Adrenal gland (tissue), 12 donors: ENCODE measurements around the gene YKT6. TPM values are rescaled to one million over a fixed set of nuclear protein-coding genes. Genes with fewer than 3 reads are reported as not detected.
A peak's percentile ranks its signal among the peaks of the same experiment; 100 is the strongest.
"Not testable (repeated sequence)": the region's sequence is repeated elsewhere in the genome, so short reads cannot be mapped to it uniquely, and the experiment has no call there.

Experiments used
- DNase-seq, 7 donors: peaks; one replicate each; pipeline ENCODE4 v3.0.0-alpha.2; 2019 to 2020
- H3K27ac ChIP-seq, 5 donors: fragments of 200-600 bp; sonication (generic) in 4 of 5; 1 replicate in 3 of 5; 2 replicates in 2 of 5; pipeline versions ENCODE4 v1.5.1 to v1.8.0; 2016 to 2020; ENCODE audit warnings: mild to moderate bottlenecking in 1 of 5
- H3K27me3 ChIP-seq: fragments of 200-600 bp; 2 replicates; pipeline ENCODE4 v1.8.0; 2021
- H3K36me3 ChIP-seq, 2 donors: fragments of 200-600 bp; replicated peaks in 1 of 2; 1 replicate in 1 of 2; 2 replicates in 1 of 2; pipeline versions ENCODE4 v1.5.1 to v1.8.0; 2018 to 2022
- H3K4me1 ChIP-seq, 2 donors: fragments of 200-600 bp; replicated peaks in 1 of 2; 1 replicate in 1 of 2; 2 replicates in 1 of 2; pipeline versions ENCODE4 v1.5.1 to v1.8.0; 2018 to 2021
- H3K4me3 ChIP-seq, 4 donors: fragments of 200-600 bp; sonication (generic) in 3 of 4; one replicate each; pipeline ENCODE4 v1.5.1; 2016 to 2018
- H3K9me3 ChIP-seq, 3 donors: fragments of 200-600 bp; sonication (generic) in 1 of 3; replicated peaks in 1 of 3; 1 replicate in 2 of 3; 2 replicates in 1 of 3; pipeline versions ENCODE4 v1.5.1 to v1.8.0; 2016 to 2021
- POLR2A ChIP-seq, 2 donors: fragments of 450-650 bp; IDR thresholded peaks; one replicate each; pipeline ENCODE4 v1.6.1; 2017; ENCODE audit warnings: antibody characterized with exemption in 2 of 2, mild to moderate bottlenecking in 2 of 2, moderate library complexity in 1 of 2
- WGBS, 4 donors: extraction: QIAGEN DNeasy Blood & Tissue Kit in 2 of 4; methylation state at CpG; one replicate each; pipeline versions ENCODE4 v1.1.5 to v1.1.7; 2013 to 2017; 5-methylcytosine and 5-hydroxymethylcytosine counted together
- intact Hi-C, 2 donors: fragments of 100-400 bp; cut with DNase I; formaldehyde crosslinking; loops; one replicate each; pipeline versions ENCODE4 v1.14.1 to v1.15.0; 2022 to 2023
- polyA plus RNA-seq, 3 donors: library from polyadenylated mRNA; stranded (reverse); fragments of 200-250 nt in 2 of 3; fragments of 350-450 nt in 1 of 3; fragmentation: Illumina TruSeq in 1 of 3; extraction: RNeasy Lipid Tissue Mini Kit (QIAGEN cat#74804) in 1 of 3; gene quantifications; one replicate each; pipeline ENCODE4 v1.2.3, GENCODE V29; 2013 to 2014
- total RNA-seq, 9 donors: library from RNA; depleted of rRNA in 4 of 9; stranded (reverse); fragments of >200 nt in 4 of 9; fragments of 120-200 nt in 1 of 9; fragmentation: NEBNext Ultra II Directional in 1 of 9; extraction: Animal tissue kit (Norgen Biotek cat#: 25700) in 1 of 9; gene quantifications; one replicate each; pipeline versions ENCODE4 v1.1.0 to v1.2.4, GENCODE V29; 2013 to 2023
- TF ChIP-seq, protein P1 (sequence below), 6 experiments: fragments of 450-650 bp in 4 of 6; fragments of 200-600 bp in 2 of 6; sonication (generic) in 1 of 6; IDR thresholded peaks; 1 replicate in 5 of 6; 2 replicates in 1 of 6; pipeline versions ENCODE4 v1.5.1 to v1.8.0; 2016 to 2021; ENCODE audit warnings: antibody characterized with exemption in 6 of 6, mild to moderate bottlenecking in 2 of 6, moderate library complexity in 1 of 6
- donor health status: healthy with polysubstance abuse.
- donor health status: Bipolar disorder and iron deficiency.
- donor health status: DM: yes; HTN: yes; CAD: no.
- donor health status: DM: no; HTN: no; CAD: no.
- donor health status: DM: no; HTN: no; CAD: no.
- donor health status: DM: yes; HTN: yes; CAD: no.

The YKT6 gene
- total and polyA plus RNA-seq, 12 donors, result 32.8 to 94.7 (median 53.8) TPM

DNA sequence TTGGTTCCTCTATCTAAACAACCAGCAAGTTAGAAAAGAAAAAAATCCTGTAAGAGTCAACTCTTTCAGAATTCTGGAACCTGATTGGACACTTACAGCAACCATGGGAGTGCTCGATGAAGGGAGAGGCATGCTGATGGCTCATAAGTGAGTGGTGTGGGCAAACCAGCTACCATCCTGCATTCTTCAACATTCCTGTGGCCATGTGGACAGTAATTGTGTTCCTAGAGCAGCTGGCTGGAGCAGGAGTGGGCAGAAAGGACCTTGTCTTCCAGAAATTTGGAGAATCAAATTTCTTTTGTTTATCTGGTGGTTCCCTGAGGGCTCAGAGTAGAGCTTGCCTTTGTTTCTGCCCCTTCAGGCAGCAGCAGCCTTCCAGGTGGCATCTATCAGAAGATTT is 37.2 kb upstream of the YKT6 start:
- H3K4me3 ChIP-seq, result no peak overlapping the region
- no peaks in the 10 kb centered on the region for H3K9me3 ChIP-seq
- no peak for DNase-seq
- no peaks in the 10 kb centered on the region for H3K4me1 ChIP-seq
- intact Hi-C loops, result no loop called here
- no peaks in the 10 kb centered on the region for H3K36me3 ChIP-seq
- no peak overlapping the region for H3K27ac ChIP-seq
- TF ChIP-seq, protein P1, sequence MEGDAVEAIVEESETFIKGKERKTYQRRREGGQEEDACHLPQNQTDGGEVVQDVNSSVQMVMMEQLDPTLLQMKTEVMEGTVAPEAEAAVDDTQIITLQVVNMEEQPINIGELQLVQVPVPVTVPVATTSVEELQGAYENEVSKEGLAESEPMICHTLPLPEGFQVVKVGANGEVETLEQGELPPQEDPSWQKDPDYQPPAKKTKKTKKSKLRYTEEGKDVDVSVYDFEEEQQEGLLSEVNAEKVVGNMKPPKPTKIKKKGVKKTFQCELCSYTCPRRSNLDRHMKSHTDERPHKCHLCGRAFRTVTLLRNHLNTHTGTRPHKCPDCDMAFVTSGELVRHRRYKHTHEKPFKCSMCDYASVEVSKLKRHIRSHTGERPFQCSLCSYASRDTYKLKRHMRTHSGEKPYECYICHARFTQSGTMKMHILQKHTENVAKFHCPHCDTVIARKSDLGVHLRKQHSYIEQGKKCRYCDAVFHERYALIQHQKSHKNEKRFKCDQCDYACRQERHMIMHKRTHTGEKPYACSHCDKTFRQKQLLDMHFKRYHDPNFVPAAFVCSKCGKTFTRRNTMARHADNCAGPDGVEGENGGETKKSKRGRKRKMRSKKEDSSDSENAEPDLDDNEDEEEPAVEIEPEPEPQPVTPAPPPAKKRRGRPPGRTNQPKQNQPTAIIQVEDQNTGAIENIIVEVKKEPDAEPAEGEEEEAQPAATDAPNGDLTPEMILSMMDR (IDR thresholded peaks at IDR 0.05), result no peak
- no peak for TF ChIP-seq POLR2A (IDR thresholded peaks at IDR 0.05)
- H3K27me3 ChIP-seq, result no peaks in the 10 kb centered on the region
- WGBS, 4 donors, result 40 to 88% (median 57%) methylated on average over 1 of the region's 1 CpG

DNA sequence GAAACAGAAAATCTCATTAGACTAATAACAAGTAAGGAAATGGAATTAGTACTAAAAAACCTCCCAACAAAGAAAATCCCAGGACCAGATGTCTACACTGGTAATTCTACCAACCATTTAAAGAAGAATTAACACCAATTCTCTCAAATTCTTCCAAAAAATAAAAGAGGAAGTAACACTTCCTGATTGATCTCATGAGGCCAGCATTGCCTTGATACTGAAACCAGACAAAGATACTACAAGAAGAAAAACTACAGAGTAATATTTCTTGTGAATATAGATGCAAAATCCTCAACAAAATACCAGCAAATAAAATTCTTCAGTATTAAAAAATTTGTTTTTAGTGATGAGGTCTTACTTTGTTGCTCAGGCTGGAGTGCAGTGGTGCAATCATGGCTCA is 32.9 kb upstream of the YKT6 start:
- TF ChIP-seq, protein P1 (IDR thresholded peaks at IDR 0.05), result no peak
- TF ChIP-seq POLR2A (IDR thresholded peaks at IDR 0.05), result no peak
- H3K4me3 ChIP-seq, result no peak overlapping the region

DNA sequence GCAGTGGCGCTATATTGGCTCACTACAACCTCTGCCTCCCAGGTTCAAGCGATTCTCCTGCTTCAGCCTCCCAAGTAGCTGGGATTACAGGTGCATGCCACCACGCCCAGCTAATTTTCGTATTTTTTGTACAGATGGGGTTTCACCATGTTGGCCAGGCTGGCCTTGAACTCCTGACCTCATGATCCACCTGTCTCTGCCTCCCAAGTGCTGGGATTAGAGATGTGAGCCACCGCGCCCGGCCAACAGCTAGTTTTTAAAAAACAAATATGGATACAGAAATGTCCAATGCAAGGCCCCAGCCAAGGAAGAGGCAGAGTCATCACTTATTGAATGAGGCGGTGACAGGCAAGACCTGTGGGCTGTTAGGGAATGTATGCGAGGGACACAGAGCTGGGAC is 28.9 kb upstream of the YKT6 start:
- peak in 1 of 7 donors; percentile 12 for DNase-seq
- intact Hi-C loops, result not testable (repeated sequence)

More for the DNA sequence above, 32.9 kb upstream of the YKT6 start:
- intact Hi-C loops, result no loop called here
- Histone ChIP-seq H3K27me3 (no peaks in the 10 kb centered on the region), H3K4me1 (no peaks in the 10 kb centered on the region), H3K36me3 (no peaks in the 10 kb centered on the region), H3K27ac (no peak overlapping the region), H3K9me3 (no peaks in the 10 kb centered on the region)
- DNase-seq, result no peak

DNA sequence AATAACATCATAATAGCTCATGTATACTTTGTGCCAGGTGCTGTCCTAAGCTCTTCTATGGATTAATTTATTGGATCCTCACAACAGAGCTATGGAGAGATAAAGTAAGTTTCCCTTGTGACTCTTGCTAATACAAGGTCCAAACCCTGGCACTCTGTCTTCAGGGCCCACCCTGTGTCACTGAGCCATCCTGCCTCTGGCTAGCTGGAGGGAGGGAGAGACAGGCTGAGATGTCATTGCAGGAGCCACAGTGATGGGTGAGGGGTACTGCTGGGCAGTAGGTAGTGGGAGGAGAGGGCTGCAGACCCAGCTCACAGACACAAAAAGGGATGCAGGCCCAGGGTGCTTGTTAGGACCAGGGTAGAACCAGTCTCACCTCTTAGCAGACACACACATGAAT is 28.4 kb upstream of the YKT6 start:
- no peaks in the 10 kb centered on the region for H3K27me3 ChIP-seq
- DNase-seq, result no peak
- no peaks in the 10 kb centered on the region for H3K36me3 ChIP-seq
- intact Hi-C loops, result no loop called here
- no peaks in the 10 kb centered on the region for H3K9me3 ChIP-seq
- TF ChIP-seq, protein P1 (IDR thresholded peaks at IDR 0.05), result no peak
- TF ChIP-seq POLR2A (IDR thresholded peaks at IDR 0.05), result no peak
- H3K4me1 ChIP-seq, result no peaks in the 10 kb centered on the region
- no peak overlapping the region for H3K4me3 ChIP-seq
- H3K27ac ChIP-seq, result no peak overlapping the region

More for the DNA sequence above, 28.9 kb upstream of the YKT6 start:
- not testable (repeated sequence) for H3K36me3 ChIP-seq, H3K27ac ChIP-seq, H3K27me3 ChIP-seq, H3K4me1 ChIP-seq, H3K9me3 ChIP-seq, H3K4me3 ChIP-seq
- 91 to 96% (median 92%) methylated on average over 9 of the region's 9 CpGs for WGBS, 4 donors

DNA sequence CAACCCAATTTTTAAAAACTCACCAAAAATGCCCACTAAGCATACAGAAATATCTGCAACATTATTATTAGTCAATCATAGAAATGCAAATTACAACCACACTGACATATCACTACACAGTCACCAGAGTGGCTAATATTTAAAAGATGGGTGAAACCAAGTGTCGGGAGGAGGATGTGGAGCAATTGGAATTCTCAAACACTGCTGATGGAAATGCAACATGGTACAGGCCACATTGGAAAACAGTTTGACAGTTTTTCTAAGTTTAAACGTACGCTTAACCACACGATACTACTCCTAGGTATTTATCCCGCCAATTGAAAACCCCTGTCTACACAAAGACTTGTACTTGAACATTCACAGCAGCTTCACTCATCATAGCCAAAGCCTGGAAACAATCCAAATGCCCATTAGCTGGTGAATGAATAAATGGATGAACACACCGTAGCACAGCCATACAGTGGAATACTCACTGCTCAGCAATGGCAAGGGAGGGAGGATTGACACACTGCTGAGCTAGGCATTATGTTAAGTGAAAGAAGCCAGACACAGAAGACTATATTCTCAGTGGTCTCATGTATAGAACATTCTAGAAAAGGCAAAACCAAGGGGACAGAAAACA is 27.9 kb upstream of the YKT6 start:
- Histone ChIP-seq H3K27ac (no peak overlapping the region), H3K27me3 (no peaks in the 10 kb centered on the region), H3K4me1 (no peaks in the 10 kb centered on the region), H3K36me3 (no peaks in the 10 kb centered on the region), H3K9me3 (no peaks in the 10 kb centered on the region), H3K4me3 (no peak overlapping the region)
- intact Hi-C loops, result no loop called here
- TF ChIP-seq, protein P1 (IDR thresholded peaks at IDR 0.05), result no peak
- TF ChIP-seq POLR2A (IDR thresholded peaks at IDR 0.05), result no peak
- WGBS, 4 donors, result 84 to 92% (median 88%) methylated on average over 6 of the region's 6 CpGs
- no peak for DNase-seq
